Natural killer cell (primary cell): Measurements from ENCODE around the gene SMAD2. TPM values are rescaled to one million over a fixed set of nuclear protein-coding genes. Genes with fewer than 3 reads are reported as not detected.
"Not testable (repeated sequence)": the region's sequence is repeated elsewhere in the genome, so short reads cannot be mapped to it uniquely, and the experiment has no call there.

Source experiments
- ATAC-seq, 3 donors: fragments of 150-1000 bp in 2 of 3; fragments of 200-7000 bp in 1 of 3; cut with Tn5 transposase; 1 replicate in 1 of 3; 2 replicates in 2 of 3; pipeline ENCODE4 v1.10.0; 2021; ENCODE audit warnings: mild to moderate bottlenecking in 2 of 3, moderate library complexity in 2 of 3
- DNase-seq, 2 donors: peaks; one replicate each; pipeline versions ENCODE4 v3.0.0 to v3.0.0-alpha.2; 2013 to 2021; ENCODE audit warnings: mixed read lengths in 1 of 2
- H3K27ac ChIP-seq: one replicate; pipeline ENCODE4 v1.5.1; 2013; ENCODE audit warnings: mild to moderate bottlenecking, low read length
- H3K27me3 ChIP-seq: one replicate; pipeline ENCODE4 v1.6.1; 2013; ENCODE audit warnings: low read length; ENCODE audit not compliant: control insufficient read depth, insufficient read depth
- H3K36me3 ChIP-seq: one replicate; pipeline ENCODE4 v1.6.1; 2013; ENCODE audit warnings: low read length; ENCODE audit not compliant: control insufficient read depth, insufficient read depth
- H3K4me1 ChIP-seq: one replicate; pipeline ENCODE4 v1.6.1; 2013; ENCODE audit warnings: low read length; ENCODE audit not compliant: control insufficient read depth, insufficient read depth
- H3K4me3 ChIP-seq: one replicate; pipeline ENCODE4 v1.5.1; 2013; ENCODE audit warnings: low read length
- H3K9me3 ChIP-seq: one replicate; pipeline ENCODE4 v1.6.1; 2013; ENCODE audit warnings: low read length; ENCODE audit not compliant: control insufficient read depth, insufficient read depth
- H3K27ac Mint-ChIP-seq, 2 donors: one replicate each; pipeline ENCODE4 v1.8.0; 2022; ENCODE audit warnings: mild to moderate bottlenecking in 2 of 2, mixed read lengths in 2 of 2, moderate library complexity in 1 of 2
- H3K27me3 Mint-ChIP-seq, 2 donors: one replicate each; pipeline ENCODE4 v1.8.0; 2022; ENCODE audit warnings: low read depth in 2 of 2, mixed read lengths in 2 of 2
- H3K36me3 Mint-ChIP-seq: one replicate; pipeline ENCODE4 v1.8.0; 2022; ENCODE audit warnings: mixed read lengths
- H3K4me1 Mint-ChIP-seq, 2 donors: one replicate each; pipeline ENCODE4 v1.8.0; 2022; ENCODE audit warnings: mixed read lengths in 2 of 2
- H3K4me3 Mint-ChIP-seq: one replicate; pipeline ENCODE4 v1.8.0; 2022; ENCODE audit warnings: mild to moderate bottlenecking, moderate library complexity, mixed read lengths
- H3K9me3 Mint-ChIP-seq, 2 donors: one replicate each; pipeline ENCODE4 v1.8.0; 2022; ENCODE audit warnings: mixed read lengths in 2 of 2
- WGBS: methylation state at CpG from one replicate; pipeline ENCODE4 v1.1.7; 2013; ENCODE audit warnings: missing lambda C conversion rate; ENCODE audit not compliant: insufficient coverage; 5-methylcytosine and 5-hydroxymethylcytosine counted together
- intact Hi-C: fragments of 100-400 bp; cut with micrococcal nuclease; formaldehyde crosslinking; loops from one replicate; pipeline ENCODE4 v1.14.2; 2022
- total RNA-seq, 4 donors: library from RNA; stranded (reverse); fragments of 120-200 nt in 1 of 4; gene quantifications; one replicate each; pipeline versions ENCODE4 v1.2.3 to v1.2.4, GENCODE V29; 2013 to 2022
- TF ChIP-seq, protein P1 (sequence below): fragments of 200-600 bp; IDR thresholded peaks from one replicate; pipeline ENCODE4 v1.8.0; 2022; ENCODE audit warnings: antibody characterized with exemption

The SMAD2 gene
- total RNA-seq, 3 donors from 2014 or later (not counting 1 experiment from before 2014, with no cell fraction given), result 138 to 160 (median 148) TPM

GRCh38 chr18:47767699-47768098, 162.8 kb downstream of the SMAD2 start:
- DNase-seq (no peak), ATAC-seq (no peak)
- Histone ChIP-seq H3K4me3 (no peak overlapping the region), H3K9me3 (no peaks in the 10 kb centered on the region), H3K27ac (no peak overlapping the region), H3K27me3 (no peaks in the 10 kb centered on the region), H3K36me3 (no peaks in the 10 kb centered on the region), H3K4me1 (no peaks in the 10 kb centered on the region)
- Mint-ChIP-seq H3K27ac (no peak overlapping the region), H3K4me3 (no peak overlapping the region), H3K4me1 (peaks cover 0 to 2% of the 10 kb centered on the region in 2 donors), H3K27me3 (peaks cover 22 to 25% of the 10 kb centered on the region in 2 donors), H3K36me3 (no peaks in the 10 kb centered on the region), H3K9me3 (no peaks in the 10 kb centered on the region)
- intact Hi-C loops, result no loop called here
- WGBS, result 79% methylated on average over 2 of the region's 2 CpGs
- TF ChIP-seq, protein P1, sequence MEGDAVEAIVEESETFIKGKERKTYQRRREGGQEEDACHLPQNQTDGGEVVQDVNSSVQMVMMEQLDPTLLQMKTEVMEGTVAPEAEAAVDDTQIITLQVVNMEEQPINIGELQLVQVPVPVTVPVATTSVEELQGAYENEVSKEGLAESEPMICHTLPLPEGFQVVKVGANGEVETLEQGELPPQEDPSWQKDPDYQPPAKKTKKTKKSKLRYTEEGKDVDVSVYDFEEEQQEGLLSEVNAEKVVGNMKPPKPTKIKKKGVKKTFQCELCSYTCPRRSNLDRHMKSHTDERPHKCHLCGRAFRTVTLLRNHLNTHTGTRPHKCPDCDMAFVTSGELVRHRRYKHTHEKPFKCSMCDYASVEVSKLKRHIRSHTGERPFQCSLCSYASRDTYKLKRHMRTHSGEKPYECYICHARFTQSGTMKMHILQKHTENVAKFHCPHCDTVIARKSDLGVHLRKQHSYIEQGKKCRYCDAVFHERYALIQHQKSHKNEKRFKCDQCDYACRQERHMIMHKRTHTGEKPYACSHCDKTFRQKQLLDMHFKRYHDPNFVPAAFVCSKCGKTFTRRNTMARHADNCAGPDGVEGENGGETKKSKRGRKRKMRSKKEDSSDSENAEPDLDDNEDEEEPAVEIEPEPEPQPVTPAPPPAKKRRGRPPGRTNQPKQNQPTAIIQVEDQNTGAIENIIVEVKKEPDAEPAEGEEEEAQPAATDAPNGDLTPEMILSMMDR, result no peak

DNA sequence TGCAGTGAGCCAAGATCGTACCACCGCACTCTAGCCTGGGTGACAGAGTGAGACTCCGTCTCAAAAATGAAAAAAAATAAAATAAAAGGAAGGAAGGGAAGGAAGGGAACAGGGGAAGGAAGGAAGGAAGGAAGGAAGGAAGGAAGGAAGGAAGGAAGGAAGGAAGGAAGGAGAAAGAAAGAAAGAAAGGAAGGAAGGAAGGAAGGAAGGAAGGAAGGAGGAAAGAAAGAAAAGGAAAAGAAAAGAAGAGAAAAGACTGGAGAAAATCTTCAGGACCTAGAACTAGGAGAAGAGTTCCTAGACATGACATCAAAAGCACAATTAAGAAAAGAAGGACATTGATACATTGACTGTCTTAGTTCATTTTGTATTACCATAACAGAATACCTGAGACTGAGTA, 163.3 kb downstream of the SMAD2 start:
- H3K27ac Mint-ChIP-seq, H3K4me3 Mint-ChIP-seq, H3K27me3 ChIP-seq, H3K36me3 ChIP-seq, H3K9me3 ChIP-seq, H3K4me3 ChIP-seq, DNase-seq, H3K4me1 ChIP-seq, H3K36me3 Mint-ChIP-seq, H3K9me3 Mint-ChIP-seq, ATAC-seq, H3K27ac ChIP-seq, intact Hi-C loops, H3K4me1 Mint-ChIP-seq: not testable (repeated sequence)
- H3K27me3 Mint-ChIP-seq, result peaks cover 27 to 30% of the 10 kb centered on the region in 2 donors
- WGBS, result 98% methylated on average over 3 of the region's 3 CpGs
